SU-DHL-6 (cell line): ENCODE results near the gene DUOX2.

Source experiments
- H2AFZ ChIP-seq: fragments of 200-600 bp; sonication (generic); 2 replicates; pipeline ENCODE4 v1.6.1; 2014; ENCODE audit warnings: low read depth, mild to moderate bottlenecking, moderate library complexity, mixed read lengths, antibody characterized with exemption, low read length; ENCODE audit not compliant: severe bottlenecking
- H3F3A ChIP-seq: fragments of 200-600 bp; shearing (Covaris generic); 2 replicates; pipeline ENCODE4 v1.6.0; 2016; ENCODE audit warnings: antibody characterized with exemption, mild to moderate bottlenecking; ENCODE audit not compliant: insufficient read depth
- H3K27ac ChIP-seq: fragments of 200-600 bp; sonication (generic); 2 replicates; pipeline ENCODE4 v1.5.1; 2016; ENCODE audit warnings: low read depth, mild to moderate bottlenecking, low read length, moderate library complexity, mixed read lengths
- H3K27me3 ChIP-seq: fragments of 200-600 bp; sonication (generic), shearing (Covaris generic); 2 replicates; pipeline ENCODE4 v1.6.0; 2014; ENCODE audit warnings: mild to moderate bottlenecking, low read length
- H3K36me3 ChIP-seq: fragments of 200-600 bp; sonication (generic); 2 replicates; pipeline ENCODE4 v1.6.1; 2014; ENCODE audit warnings: mild to moderate bottlenecking, low read length, mixed read lengths
- H3K4me2 ChIP-seq: fragments of 300-600, 200-600 bp; shearing (Covaris generic), sonication (generic); 2 replicates; pipeline ENCODE4 v1.6.0; 2014; ENCODE audit warnings: low read length, low read depth, mild to moderate bottlenecking; ENCODE audit not compliant: poor library complexity, severe bottlenecking
- H3K4me3 ChIP-seq: fragments of 200-600 bp; sonication (generic); 2 replicates; pipeline ENCODE4 v1.5.1; 2014; ENCODE audit warnings: antibody characterized with exemption, low read length, mild to moderate bottlenecking, mixed read lengths; ENCODE audit not compliant: insufficient read depth, poor library complexity, severe bottlenecking
- H3K79me2 ChIP-seq: fragments of 200-600 bp; sonication (generic); 2 replicates; pipeline ENCODE4 v1.6.1; 2014; ENCODE audit warnings: mild to moderate bottlenecking, low read length, moderate library complexity; ENCODE audit not compliant: insufficient read depth
- H3K9ac ChIP-seq: fragments of 200-600 bp; sonication (generic); 2 replicates; pipeline ENCODE4 v1.7.0; 2014; ENCODE audit warnings: mild to moderate bottlenecking, low read length
- H3K9me2 ChIP-seq: fragments of 200-600 bp; sonication (generic); replicated peaks from 2 replicates; pipeline ENCODE4 v1.6.1; 2014; ENCODE audit warnings: low read length; ENCODE audit not compliant: insufficient read depth
- H3K9me3 ChIP-seq: fragments of 200-600 bp; sonication (generic); 2 replicates; pipeline ENCODE4 v1.6.1; 2014; ENCODE audit warnings: low read length, mixed read lengths; ENCODE audit not compliant: insufficient read depth
- H4K20me1 ChIP-seq: fragments of 200-600 bp; sonication (generic); 2 replicates; pipeline ENCODE4 v1.6.1; 2014; ENCODE audit warnings: low read depth, mild to moderate bottlenecking, antibody characterized with exemption, low read length, moderate library complexity, mixed read lengths
- CTCF ChIP-seq: fragments of 200-600 bp; sonication (generic); IDR thresholded peaks from one replicate; pipeline ENCODE4 v1.5.1; 2017; ENCODE audit warnings: antibody characterized with exemption, mild to moderate bottlenecking, low read length, moderate library complexity; ENCODE audit not compliant: insufficient read depth, poor library complexity, severe bottlenecking
- EZH2phosphoT487 ChIP-seq: fragments of 200-600 bp; sonication (generic), shearing (Covaris generic); conservative IDR thresholded peaks from 2 replicates; pipeline ENCODE4 v1.6.1; 2018; ENCODE audit warnings: mild to moderate bottlenecking, antibody characterized with exemption, low read length, moderate library complexity, mixed read lengths

DUOX2 gene

GRCh38 chr15:45114076-45114750, at the start of gene DUOX2, which contains the start of gene DUOXA2:
Gene DUOX2 (minus strand): TSS chr15:45114172. CDS start chr15:45113411, 761 bp downstream.
Gene DUOXA2 (plus strand): TSS chr15:45114326. CDS start chr15:45114606, 280 bp downstream.
- H3K4me3 ChIP-seq: no peak within 1 kb of the TSS
- H3K9ac ChIP-seq: no peak within 1 kb of the TSS
- H3K9me2 ChIP-seq: no peaks in the 10 kb centered on the region
- peak within 1 kb of the TSS; percentile 17 for H3K4me2 ChIP-seq
- TF ChIP-seq CTCF: no peak
- TF ChIP-seq EZH2phosphoT487: no peak
- H3K36me3 ChIP-seq: no peaks in the 10 kb centered on the region
- no peak within 1 kb of the TSS for H2AFZ ChIP-seq
- H3F3A ChIP-seq: no peaks in the 10 kb centered on the region
- no peak within 1 kb of the TSS for H3K27ac ChIP-seq
- no peaks in the 10 kb centered on the region for H3K79me2 ChIP-seq
- H3K27me3 ChIP-seq: no peaks in the 10 kb centered on the region
- H4K20me1 ChIP-seq: no peaks in the 10 kb centered on the region
- H3K9me3 ChIP-seq: no peaks in the 10 kb centered on the region

- H3K27ac ChIP-seq: no peak overlapping the region
- no peak for TF ChIP-seq CTCF
- TF ChIP-seq EZH2phosphoT487: no peak
Measured at GRCh38 chr15:45163508-45163856, 49.5 kb upstream of the DUOX2 start.

GRCh38 chr15:45162771-45163507, 49.0 kb upstream of the DUOX2 start:
- no peaks in the 10 kb centered on the region for H3K27me3 ChIP-seq
- H3K36me3 ChIP-seq: no peaks in the 10 kb centered on the region
- H4K20me1 ChIP-seq: no peaks in the 10 kb centered on the region
- no peaks in the 10 kb centered on the region for H3K9me3 ChIP-seq
- H2AFZ ChIP-seq: no peak overlapping the region
- H3K9me2 ChIP-seq: no peaks in the 10 kb centered on the region
- no peaks in the 10 kb centered on the region for H3F3A ChIP-seq
- no peak overlapping the region for H3K9ac ChIP-seq
- H3K79me2 ChIP-seq: no peaks in the 10 kb centered on the region
- no peak overlapping the region for H3K27ac ChIP-seq
- H3K4me3 ChIP-seq: no peak overlapping the region
- TF ChIP-seq EZH2phosphoT487 (no peak), CTCF (peak; percentile 74)
- no peak overlapping the region for H3K4me2 ChIP-seq

More at GRCh38 chr15:45163508-45163856, 49.5 kb upstream of the DUOX2 start:
- Histone ChIP-seq H3K9me3 (no peaks in the 10 kb centered on the region), H4K20me1 (no peaks in the 10 kb centered on the region), H3K79me2 (no peaks in the 10 kb centered on the region), H3K9ac (no peak overlapping the region), H3K36me3 (no peaks in the 10 kb centered on the region), H3F3A (no peaks in the 10 kb centered on the region), H3K4me3 (no peak overlapping the region), H2AFZ (no peak overlapping the region), H3K4me2 (no peak overlapping the region), H3K9me2 (no peaks in the 10 kb centered on the region), H3K27me3 (no peaks in the 10 kb centered on the region)
